Naive thymus-derived CD4-positive, alpha-beta T cell (primary cell): ENCODE measurements around the gene CCL28. TPM values are rescaled to one million over a fixed set of nuclear protein-coding genes. Genes with fewer than 3 reads are reported as not detected.
"Not testable (repeated sequence)": the region's sequence is repeated elsewhere in the genome, so short reads cannot be mapped to it uniquely, and the experiment has no call there.

Source experiments
- ATAC-seq: fragments of 150-1000 bp; cut with Tn5 transposase; 2 replicates; pipeline ENCODE4 v1.10.0; 2021; ENCODE audit warnings: mild to moderate bottlenecking, moderate library complexity
- CTCF ChIA-PET: fragments of 350-600 bp; sonication (Branson Sonifier 250); formaldehyde crosslinking; loops from one replicate; lab custom pipeline; 2021; ENCODE audit warnings: antibody characterized with exemption; lab: Charles Lee
- POLR2A ChIA-PET: fragments of 350-600 bp; sonication (Branson Sonifier 250); formaldehyde crosslinking; loops from one replicate; lab custom pipeline; 2021; ENCODE audit warnings: antibody characterized with exemption, inconsistent platforms; lab: Charles Lee
- DNase-seq, 9 donors: peaks; one replicate each; pipeline versions ENCODE4 v3.0.0 to v3.0.0-alpha.2; 2020 to 2022; ENCODE audit warnings: mixed read lengths in 1 of 9
- H3K27ac ChIP-seq: one replicate; pipeline ENCODE4 v1.7.0; 2013; ENCODE audit warnings: mild to moderate bottlenecking, low read depth, low read length, moderate library complexity
- H3K27me3 ChIP-seq, 2 donors: one replicate each; pipeline ENCODE4 v1.7.0; 2013; ENCODE audit warnings: low read length in 2 of 2, mild to moderate bottlenecking in 2 of 2, moderate library complexity in 2 of 2; ENCODE audit not compliant: control insufficient read depth in 2 of 2, insufficient read depth in 2 of 2
- H3K36me3 ChIP-seq, 3 experiments: 1 replicate in 2 of 3; 2 replicates in 1 of 3; pipeline ENCODE4 v1.7.0; 2013; ENCODE audit warnings: low read length in 3 of 3, mild to moderate bottlenecking in 3 of 3, moderate library complexity in 1 of 3; ENCODE audit not compliant: insufficient read depth in 3 of 3, control insufficient read depth in 2 of 3
- H3K4me1 ChIP-seq, 2 donors: one replicate each; pipeline ENCODE4 v1.7.0; 2013; ENCODE audit warnings: low read length in 2 of 2, mild to moderate bottlenecking in 2 of 2, moderate library complexity in 1 of 2; ENCODE audit not compliant: control insufficient read depth in 2 of 2, insufficient read depth in 2 of 2
- H3K4me3 ChIP-seq: 2 replicates; pipeline ENCODE4 v1.7.0; 2013; ENCODE audit warnings: mild to moderate bottlenecking, low read length
- H3K9me3 ChIP-seq, 3 experiments: 1 replicate in 2 of 3; 2 replicates in 1 of 3; pipeline ENCODE4 v1.7.0; 2013; ENCODE audit warnings: low read length in 3 of 3; ENCODE audit not compliant: control insufficient read depth in 2 of 3
- H3K27ac Mint-ChIP-seq, 9 donors: one replicate each; pipeline ENCODE4 v1.8.0; 2020 to 2022; ENCODE audit warnings: mixed read lengths in 9 of 9, mild to moderate bottlenecking in 8 of 9, moderate library complexity in 5 of 9, inconsistent platforms in 2 of 9
- H3K27me3 Mint-ChIP-seq, 5 donors: one replicate each; pipeline ENCODE4 v1.8.0; 2021 to 2022; ENCODE audit warnings: mixed read lengths in 5 of 5, mild to moderate bottlenecking in 1 of 5
- H3K36me3 Mint-ChIP-seq, 5 donors: one replicate each; pipeline ENCODE4 v1.8.0; 2020 to 2022; ENCODE audit warnings: mixed read lengths in 5 of 5, mild to moderate bottlenecking in 3 of 5, inconsistent platforms in 1 of 5
- H3K4me1 Mint-ChIP-seq, 7 donors: one replicate each; pipeline ENCODE4 v1.8.0; 2020 to 2022; ENCODE audit warnings: mixed read lengths in 7 of 7, mild to moderate bottlenecking in 3 of 7, inconsistent platforms in 1 of 7
- H3K4me3 Mint-ChIP-seq, 10 donors: one replicate each; pipeline ENCODE4 v1.8.0; 2020 to 2022; ENCODE audit warnings: mild to moderate bottlenecking in 10 of 10, mixed read lengths in 10 of 10, moderate library complexity in 6 of 10, inconsistent platforms in 2 of 10
- H3K9me3 Mint-ChIP-seq, 11 donors: one replicate each; pipeline ENCODE4 v1.8.0; 2020 to 2022; ENCODE audit warnings: mixed read lengths in 11 of 11, mild to moderate bottlenecking in 4 of 11, inconsistent platforms in 1 of 11, moderate library complexity in 1 of 11
- intact Hi-C, 2 donors: fragments of 100-400 bp; cut with micrococcal nuclease; formaldehyde crosslinking; loops; one replicate each; pipeline ENCODE4 v1.15.1; 2023
- polyA plus RNA-seq, 2 donors: library from polyadenylated mRNA; unstranded; fragments of 300-500 nt; fragmentation: Illumina TruSeq; gene quantifications; one replicate each; pipeline ENCODE4 v1.2.3, GENCODE V29; 2021
- total RNA-seq, 6 experiments: library from RNA in 5 of 6; stranded (reverse) in 5 of 6; gene quantifications; 1 replicate in 5 of 6; 2 replicates in 1 of 6; pipeline ENCODE4 v1.2.3 and lab custom pipeline; 2021 to 2026

CCL28 gene
- total RNA-seq (10 to 100 TPM; 13.9 to 23.2 (median 17.3) TPM), polyA plus RNA-seq (10 to 100 TPM in 1 of 2 donors, 1 to 10 TPM in 1; 9.8 to 19.0 TPM), total RNA-seq (lab: John Stamatoyannopoulos, UW) (14.5 reads per million, percentile 43 among the genes with 10 or more reads in this experiment)

GRCh38 chr5:43412156-43412555 is at the start of gene CCL28:
TSS of gene CCL28 (minus strand) at chr5:43412391. CDS start at chr5:43412316, 75 bp downstream.
- no peaks in the 10 kb centered on the region for H3K4me1 ChIP-seq
- Mint-ChIP-seq H3K27ac (no peak within 1 kb of the TSS), H3K4me1 (no peaks in the 10 kb centered on the region), H3K36me3 (peaks cover 0 to 2% (median 0%) of the 10 kb centered on the region in 5 donors), H3K9me3 (peaks cover 0 to 18% (median 2%) of the 10 kb centered on the region in 11 donors), H3K4me3 (no peak within 1 kb of the TSS), H3K27me3 (peaks cover 0 to 3% (median 0%) of the 10 kb centered on the region in 5 donors)
- DNase-seq (no peak), ATAC-seq (no peak)
- H3K27ac ChIP-seq: no peak within 1 kb of the TSS
- intact Hi-C loops: no loop called here
- no peaks in the 10 kb centered on the region for H3K27me3 ChIP-seq
- CTCF ChIA-PET: no interaction called here
- no peak within 1 kb of the TSS for H3K4me3 ChIP-seq
- POLR2A ChIA-PET: no interaction called here
- no peaks in the 10 kb centered on the region for H3K36me3 ChIP-seq
- H3K9me3 ChIP-seq: no peaks in the 10 kb centered on the region

GRCh38 chr5:43461066-43461465 is 48.9 kb upstream of the CCL28 start:
- ChIA-PET CTCF (no interaction called here), POLR2A (no interaction called here)
- no peaks in the 10 kb centered on the region for H3K27me3 ChIP-seq
- peaks cover 0 to 19% (median 12%) of the 10 kb centered on the region in 7 donors for H3K4me1 Mint-ChIP-seq
- no peak for ATAC-seq
- H3K4me3 Mint-ChIP-seq: peak overlapping the region in 1 of 10 donors; percentile 22
- H3K36me3 ChIP-seq: no peaks in the 10 kb centered on the region
- no peaks in the 10 kb centered on the region for H3K4me1 ChIP-seq
- no peak for DNase-seq
- peak overlapping the region in 1 of 9 donors; percentile 42 for H3K27ac Mint-ChIP-seq
- H3K36me3 Mint-ChIP-seq: peaks cover 16 to 63% (median 31%) of the 10 kb centered on the region in 5 donors
- H3K27me3 Mint-ChIP-seq: no peaks in the 10 kb centered on the region
- no peaks in the 10 kb centered on the region for H3K9me3 ChIP-seq
- intact Hi-C loops: no loop called here
- no peak overlapping the region for H3K4me3 ChIP-seq
- peaks cover 0 to 14% (median 6%) of the 10 kb centered on the region in 11 donors for H3K9me3 Mint-ChIP-seq
- H3K27ac ChIP-seq: no peak overlapping the region

GRCh38 chr5:43456556-43456955 is 44.4 kb upstream of the CCL28 start:
- intact Hi-C loops: no loop called here
- Mint-ChIP-seq H3K4me1 (peaks cover 0 to 13% (median 3%) of the 10 kb centered on the region in 7 donors), H3K9me3 (peaks cover 0 to 12% (median 6%) of the 10 kb centered on the region in 11 donors), H3K27ac (no peak overlapping the region), H3K27me3 (no peaks in the 10 kb centered on the region), H3K36me3 (peaks cover 14 to 73% (median 45%) of the 10 kb centered on the region in 5 donors), H3K4me3 (no peak overlapping the region)
- no peaks in the 10 kb centered on the region for H3K9me3 ChIP-seq
- H3K27ac ChIP-seq: no peak overlapping the region
- ATAC-seq: no peak
- DNase-seq: no peak
- ChIA-PET CTCF (no interaction called here), POLR2A (interaction anchor here (1.2 kb wide), 1 partner anchor 28 kb away, joined by 3 read pairs; the partner anchor contains the start of gene TMEM267)
- no peaks in the 10 kb centered on the region for H3K4me1 ChIP-seq
- peaks cover 0 to 5% (median 0%) of the 10 kb centered on the region in 3 experiments for H3K36me3 ChIP-seq
- H3K4me3 ChIP-seq: no peak overlapping the region
- no peaks in the 10 kb centered on the region for H3K27me3 ChIP-seq

- H3K27me3 Mint-ChIP-seq, DNase-seq, intact Hi-C loops, H3K9me3 ChIP-seq, H3K27ac Mint-ChIP-seq, H3K4me1 Mint-ChIP-seq, H3K27me3 ChIP-seq, H3K4me1 ChIP-seq, CTCF ChIA-PET, H3K4me3 ChIP-seq, H3K27ac ChIP-seq, ATAC-seq, POLR2A ChIA-PET, H3K4me3 Mint-ChIP-seq, H3K36me3 ChIP-seq: not testable (repeated sequence)
- H3K9me3 Mint-ChIP-seq: peaks cover 20 to 89% (median 53%) of the 10 kb centered on the region in 11 donors
- peaks cover 27 to 48% (median 38%) of the 10 kb centered on the region in 5 donors for H3K36me3 Mint-ChIP-seq
These were observed 29.4 kb upstream of the CCL28 start for GRCh38 chr5:43441575-43441974.

GRCh38 chr5:43437062-43437660 is 25.0 kb upstream of the CCL28 start:
- no peaks in the 10 kb centered on the region for H3K27me3 ChIP-seq
- peaks cover 0 to 24% (median 14%) of the 10 kb centered on the region in 5 donors for H3K36me3 Mint-ChIP-seq
- CTCF ChIA-PET: no interaction called here
- H3K27ac ChIP-seq: no peak overlapping the region
- DNase-seq (no peak), ATAC-seq (no peak)
- H3K36me3 ChIP-seq: no peaks in the 10 kb centered on the region
- no peaks in the 10 kb centered on the region for H3K4me1 ChIP-seq
- peaks cover 11 to 50% (median 37%) of the 10 kb centered on the region in 11 donors for H3K9me3 Mint-ChIP-seq
- POLR2A ChIA-PET: no interaction called here
- no peaks in the 10 kb centered on the region for H3K27me3 Mint-ChIP-seq
- H3K4me1 Mint-ChIP-seq: no peaks in the 10 kb centered on the region
- intact Hi-C loops: no loop called here
- H3K9me3 ChIP-seq: peaks cover 0 to 10% (median 0%) of the 10 kb centered on the region in 3 experiments
- no peak overlapping the region for H3K4me3 Mint-ChIP-seq
- H3K27ac Mint-ChIP-seq: no peak overlapping the region
- no peak overlapping the region for H3K4me3 ChIP-seq

GRCh38 chr5:43433382-43433781 is 21.2 kb upstream of the CCL28 start:
- DNase-seq (no peak), ATAC-seq (no peak)
- H3K4me1 ChIP-seq: no peaks in the 10 kb centered on the region
- peaks cover 0 to under 1% (median 0%) of the 10 kb centered on the region in 7 donors for H3K4me1 Mint-ChIP-seq
- intact Hi-C loops: no loop called here
- H3K27me3 Mint-ChIP-seq: no peaks in the 10 kb centered on the region
- H3K4me3 Mint-ChIP-seq: no peak overlapping the region
- H3K4me3 ChIP-seq: no peak overlapping the region
- H3K27me3 ChIP-seq: no peaks in the 10 kb centered on the region
- H3K36me3 Mint-ChIP-seq: peaks cover 0 to 13% (median 4%) of the 10 kb centered on the region in 5 donors
- H3K27ac ChIP-seq: no peak overlapping the region
- ChIA-PET POLR2A (no interaction called here), CTCF (no interaction called here)
- peaks cover 5 to 16% (median 14%) of the 10 kb centered on the region in 11 donors for H3K9me3 Mint-ChIP-seq
- no peak overlapping the region for H3K27ac Mint-ChIP-seq
- H3K9me3 ChIP-seq: peaks cover 0 to 9% (median 0%) of the 10 kb centered on the region in 3 experiments
- no peaks in the 10 kb centered on the region for H3K36me3 ChIP-seq
